T-helper 9 cell (primary cell): ENCODE data around the gene TOM1L2.
"Not testable (repeated sequence)": the region's sequence is repeated elsewhere in the genome, so short reads cannot be mapped to it uniquely, and the experiment has no call there.

ENCODE experiments used
- DNase-seq: peaks from one replicate; pipeline ENCODE4 v3.0.0-alpha.2; 2020

The TOM1L2 gene

DNA sequence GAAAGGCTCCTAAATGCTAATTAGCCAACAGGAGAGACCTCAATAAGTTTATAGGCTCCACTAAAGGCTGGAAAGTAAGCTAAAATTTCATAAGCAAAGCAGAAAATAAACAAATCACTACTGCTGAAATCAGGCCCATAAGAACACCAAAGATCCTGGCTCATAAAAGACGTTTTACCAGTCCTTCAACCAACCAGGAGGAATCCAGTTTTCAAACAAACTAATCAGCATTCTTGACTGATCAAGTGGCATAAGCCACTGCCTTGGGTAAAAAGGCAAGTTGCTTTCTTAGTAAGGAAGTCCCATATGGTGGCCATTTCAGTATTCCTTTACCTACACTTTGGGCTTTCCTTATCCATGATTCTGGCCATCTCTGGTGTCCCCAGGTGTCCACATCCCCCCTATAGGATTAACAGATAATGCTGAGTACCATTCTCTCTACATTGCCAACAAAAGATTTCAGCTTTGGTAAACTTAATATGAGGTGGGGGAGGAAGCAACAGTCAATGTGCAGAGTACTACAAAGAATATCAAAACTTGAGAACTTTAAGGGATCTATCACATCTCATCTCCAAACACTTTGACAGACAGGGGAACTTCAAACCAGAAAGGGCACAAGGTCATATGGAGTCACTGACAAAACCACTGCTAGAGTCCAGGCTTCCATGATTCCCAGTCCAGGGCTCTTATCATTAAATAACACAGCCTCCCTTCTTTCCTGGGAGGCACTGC is 1.3 kb downstream of the TOM1L2 start:
- DNase-seq, result no peak

GRCh38 chr17:17966399-17966798 is 5.8 kb downstream of the TOM1L2 start:
- DNase-seq, result no peak

DNA sequence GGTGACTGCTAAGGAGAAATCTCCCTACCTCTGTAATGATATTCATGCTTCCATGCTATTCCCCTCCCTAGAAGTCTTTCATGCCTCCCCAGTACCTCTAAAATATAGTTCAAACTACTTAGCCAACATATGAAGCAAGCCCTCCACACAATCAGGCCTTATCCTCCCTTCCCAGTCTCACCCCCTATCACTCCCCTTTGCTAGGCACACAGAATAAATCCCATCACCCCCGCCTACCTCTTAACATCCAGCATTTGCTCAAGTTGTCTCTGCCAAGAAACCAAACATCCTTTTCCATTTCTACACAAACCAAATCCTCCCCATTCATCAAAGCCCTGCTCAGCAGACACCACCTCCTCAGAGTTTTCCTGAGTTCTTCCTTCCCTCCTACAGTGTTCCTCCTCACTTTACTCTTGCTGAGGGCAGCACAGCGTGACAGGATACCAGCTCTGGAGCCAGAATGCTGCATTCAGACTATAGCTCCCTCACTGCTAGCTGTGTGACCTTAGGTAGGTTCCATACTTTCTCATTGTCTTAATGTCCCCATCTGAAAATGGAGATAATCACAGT is 7.0 kb downstream of the TOM1L2 start:
- no peak for DNase-seq

DNA sequence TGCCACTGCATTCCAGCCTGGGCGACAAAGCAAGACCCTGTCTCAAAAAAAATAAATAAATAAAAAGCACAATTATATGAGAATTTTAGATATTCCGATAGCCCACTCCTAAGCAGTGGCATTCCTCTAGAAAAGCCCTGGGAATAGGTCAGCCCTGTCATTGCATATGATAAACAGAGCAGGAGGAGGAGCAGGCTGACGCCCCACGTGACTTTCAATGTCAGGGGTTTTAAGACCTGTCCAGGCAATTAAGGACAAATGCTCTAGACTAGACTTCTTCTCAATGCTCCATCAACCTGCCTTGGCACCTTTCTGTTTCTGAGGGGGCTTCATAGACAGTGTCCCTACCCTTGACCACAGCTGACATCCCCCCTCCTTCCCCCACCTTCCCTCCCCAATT is 7.5 kb downstream of the TOM1L2 start:
- DNase-seq, result no peak

GRCh38 chr17:17963694-17964436 is 8.3 kb downstream of the TOM1L2 start:
- DNase-seq, result no peak

DNA sequence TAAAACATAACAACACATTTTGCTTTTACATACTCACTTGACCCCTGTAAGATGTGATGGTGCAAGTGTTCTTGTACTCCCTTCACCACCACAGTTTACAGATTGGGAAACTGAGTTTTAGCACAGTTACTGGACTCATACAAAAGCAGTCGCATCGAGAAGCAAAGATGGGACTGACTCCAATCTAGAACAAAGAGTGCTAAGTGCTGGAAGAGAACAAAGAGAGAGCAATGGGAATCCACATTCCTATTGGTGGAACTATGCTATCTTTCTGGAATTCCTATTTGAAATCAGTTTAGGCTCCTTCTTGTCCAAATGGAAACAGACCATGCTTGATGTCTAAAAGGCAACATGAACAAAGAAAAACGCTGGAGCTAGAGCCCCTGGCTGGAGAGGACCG is 9.1 kb downstream of the TOM1L2 start:
- DNase-seq, result no peak

GRCh38 chr17:17960500-17961030 is 11.6 kb downstream of the TOM1L2 start:
- no peak for DNase-seq

- no peak for DNase-seq
Observed at GRCh38 chr17:17959520-17960361, 12.5 kb downstream of the TOM1L2 start.

DNA sequence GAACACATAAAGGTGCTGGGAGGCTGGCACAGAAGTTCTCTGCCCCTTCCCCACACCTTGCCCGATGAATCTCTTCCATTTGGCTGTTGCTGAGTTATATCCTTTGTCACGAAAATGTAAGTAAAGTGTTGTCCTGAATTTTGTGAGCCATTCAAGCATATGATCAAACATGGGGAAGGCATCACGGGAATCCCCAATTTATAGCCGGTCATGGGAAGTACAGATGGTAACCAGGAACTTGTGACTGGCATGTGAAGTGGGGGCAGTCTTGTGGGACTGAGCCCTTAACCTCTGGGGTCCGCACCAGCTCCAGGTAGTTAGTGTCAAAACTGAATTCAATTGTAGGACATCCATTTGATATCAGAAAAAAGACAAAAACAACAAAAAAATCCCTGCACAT is 13.2 kb downstream of the TOM1L2 start:
- no peak for DNase-seq

- no peak for DNase-seq
Observed at GRCh38 chr17:17957584-17957916, 14.7 kb downstream of the TOM1L2 start.

DNA sequence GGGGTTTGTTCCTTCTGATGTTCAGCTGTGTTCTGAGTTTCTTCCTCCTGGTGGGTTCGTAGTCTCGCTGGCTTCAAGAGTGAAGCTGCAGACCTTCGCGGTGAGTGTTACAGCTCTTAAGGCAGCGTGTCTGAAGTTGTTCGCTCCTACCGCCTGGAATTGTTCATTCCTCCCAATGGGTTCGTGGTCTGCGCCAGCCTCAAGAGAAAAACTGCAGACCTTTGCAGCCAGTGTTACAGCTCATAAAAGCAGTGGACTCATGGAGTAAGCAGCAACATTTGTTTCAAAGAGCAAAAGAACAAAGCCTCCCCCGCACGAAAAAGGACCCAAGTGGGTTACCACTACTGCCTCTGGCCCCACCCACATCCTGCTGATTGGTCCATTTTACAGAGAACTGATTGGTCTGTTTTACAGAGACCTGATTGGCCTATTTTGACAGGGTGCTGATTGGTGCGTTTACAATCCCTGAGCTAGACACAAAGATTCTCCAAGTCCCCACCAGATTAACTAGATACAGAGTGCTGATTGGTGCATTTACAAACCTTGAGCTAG is 16.3 kb downstream of the TOM1L2 start:
- not testable (repeated sequence) for DNase-seq

- DNase-seq, result no peak
Observed at GRCh38 chr17:17954079-17954478, 18.1 kb downstream of the TOM1L2 start.

- DNase-seq, result no peak
Observed at GRCh38 chr17:17952691-17953090, 19.5 kb downstream of the TOM1L2 start.

- DNase-seq, result no peak
Observed at GRCh38 chr17:17951524-17951923, 20.7 kb downstream of the TOM1L2 start.

DNA sequence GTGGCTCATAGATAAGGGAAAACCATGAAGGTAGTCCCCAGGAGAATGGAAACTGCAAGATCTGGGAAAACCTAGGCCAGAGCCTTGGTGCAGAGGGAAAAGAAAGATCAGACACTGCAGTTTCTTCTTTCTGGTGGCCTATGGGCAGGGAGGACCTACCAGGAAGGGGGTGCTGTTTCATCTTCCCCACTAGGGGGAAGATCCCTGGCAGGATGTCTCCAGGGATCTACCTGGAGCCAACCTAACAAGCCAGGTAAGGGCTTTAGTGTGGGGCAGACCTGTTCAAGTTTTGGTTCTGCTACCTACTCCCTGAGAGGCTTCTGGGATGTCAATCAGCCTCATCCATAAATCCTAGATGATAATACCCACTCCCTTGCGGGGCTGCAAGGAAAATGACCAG is 21.4 kb downstream of the TOM1L2 start:
- no peak for DNase-seq

DNA sequence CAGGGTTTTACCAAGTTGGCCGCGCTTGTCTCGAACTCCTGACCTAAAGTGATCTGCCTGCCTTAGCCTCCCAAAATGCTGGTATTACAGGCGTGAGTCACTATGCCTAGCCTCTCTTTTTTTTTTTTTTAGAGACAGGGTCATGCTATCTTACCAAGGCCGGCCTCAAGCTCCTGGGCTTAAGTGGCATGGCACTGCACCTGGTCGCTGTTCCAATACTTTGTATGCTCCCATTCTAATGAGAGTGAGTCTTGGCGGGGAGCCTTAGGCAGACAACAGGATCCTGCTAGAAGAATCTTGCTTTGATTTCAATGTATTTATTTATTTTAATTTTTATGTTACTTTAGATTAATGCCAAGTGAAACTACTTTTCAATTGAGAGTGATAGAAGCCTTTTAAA is 21.9 kb downstream of the TOM1L2 start:
- DNase-seq, result no peak

DNA sequence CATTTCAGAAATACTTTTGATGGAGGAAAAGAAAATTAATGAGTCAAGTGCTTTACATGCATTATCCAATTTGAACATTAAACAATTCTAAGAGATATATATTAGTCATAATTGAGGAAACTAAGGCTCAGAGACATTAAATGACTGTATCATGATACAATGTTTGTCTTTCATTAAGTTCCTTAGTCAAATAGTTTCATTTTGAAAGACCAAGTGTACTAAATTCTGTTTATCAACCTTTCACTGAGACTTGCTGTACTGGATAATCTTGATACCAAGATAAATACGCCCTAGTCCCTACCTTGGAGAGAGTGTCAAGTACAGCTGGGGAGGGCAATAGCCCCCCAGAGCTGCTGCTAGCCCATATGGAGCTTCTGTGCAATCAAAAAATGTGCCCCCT is 24.2 kb downstream of the TOM1L2 start:
- no peak for DNase-seq

DNA sequence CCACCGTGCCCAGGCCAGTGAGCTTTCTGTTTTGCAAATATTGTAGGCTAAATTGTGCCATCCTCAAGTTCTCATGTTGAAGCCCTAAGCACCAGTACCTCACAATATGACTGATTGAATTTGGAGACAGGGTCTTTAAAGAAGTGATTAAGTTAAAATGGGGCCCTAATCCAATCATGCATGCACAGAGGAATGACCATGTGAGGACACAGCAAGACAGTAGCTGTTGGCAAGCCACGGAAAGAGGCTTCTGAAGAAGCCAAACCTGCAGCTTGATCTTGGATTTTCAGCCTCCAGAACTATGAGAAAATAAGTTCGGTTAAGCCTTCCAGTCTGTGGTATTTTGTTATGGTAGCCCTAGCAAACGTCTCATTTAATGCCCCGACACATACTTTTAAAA is 24.9 kb downstream of the TOM1L2 start:
- DNase-seq, result no peak

GRCh38 chr17:17946093-17946492 is 26.1 kb downstream of the TOM1L2 start:
- DNase-seq, result no peak

GRCh38 chr17:17944743-17945142 is 27.5 kb downstream of the TOM1L2 start:
- DNase-seq, result no peak

DNA sequence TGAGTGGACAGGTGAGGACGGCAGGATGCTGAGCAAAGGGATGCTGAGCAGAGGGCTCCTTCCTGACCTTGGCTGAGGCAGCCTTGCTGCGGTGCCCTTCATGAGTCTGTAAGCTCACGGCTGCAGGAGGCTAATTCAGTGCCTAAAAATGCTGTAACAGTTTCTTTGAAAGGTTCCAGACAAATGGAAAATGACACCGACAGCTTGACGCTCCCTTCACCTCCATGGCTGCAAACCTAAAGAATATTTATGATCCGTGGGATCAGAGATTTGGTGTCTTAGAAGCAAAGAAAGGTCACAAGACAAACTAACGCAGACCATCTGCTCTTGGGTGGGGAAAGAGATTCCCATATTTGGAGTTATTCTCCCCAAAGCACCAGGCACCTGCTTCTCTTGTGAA is 28.0 kb downstream of the TOM1L2 start:
- DNase-seq, result no peak

- DNase-seq, result no peak
Observed at GRCh38 chr17:17943281-17943984, 28.8 kb downstream of the TOM1L2 start.
